Neural progenitor cell (in vitro differentiated cells): ENCODE results near the gene MRPL51.

Source experiments
- CTCF ChIP-seq: fragments of 200-600 bp; sonication (generic); IDR thresholded peaks from 2 replicates; pipeline ENCODE4 v1.5.1; 2017; ENCODE audit warnings: antibody characterized with exemption, mild to moderate bottlenecking
- EZH2 ChIP-seq: fragments of 200-600 bp; sonication (generic); IDR thresholded peaks from 2 replicates; pipeline ENCODE4 v1.6.1; 2017; ENCODE audit warnings: antibody characterized with exemption, mild to moderate bottlenecking, moderate library complexity
- EZH2phosphoT487 ChIP-seq: fragments of 200-600 bp; sonication (generic); IDR thresholded peaks from 2 replicates; pipeline ENCODE4 v1.6.1; 2017; ENCODE audit warnings: antibody characterized with exemption

- TF ChIP-seq CTCF (no peak), EZH2phosphoT487 (no peak), EZH2 (no peak)
Observed at GRCh38 chr12:6522193-6522592, 29.1 kb upstream of the MRPL51 start.
